OCI-LY7 (cell line): ENCODE results near the gene USP15. TPM values are rescaled to one million over a fixed set of nuclear protein-coding genes. Genes with fewer than 3 reads are reported as not detected.

Source experiments
- BruUV-seq: library from RNA; stranded (reverse); fragments of 400-500 nt; replicated peaks from 2 replicates; lab custom pipeline; 2021; lab: Mats Ljungman, UMichigan
- CTCF ChIA-PET: fragments of 300-600 bp; sonication (Branson Sonifier 250); formaldehyde crosslinking; loops from one replicate; lab custom pipeline; 2022; ENCODE audit warnings: antibody characterized with exemption; ENCODE audit not compliant: unreplicated experiment; lab: Charles Lee
- POLR2A ChIA-PET: fragments of 300-600 bp; sonication (Branson Sonifier 250); formaldehyde crosslinking; loops from one replicate; lab custom pipeline; 2022; ENCODE audit warnings: antibody characterized with exemption; lab: Charles Lee
- DNase-seq: peaks from one replicate; pipeline ENCODE4 v3.0.0-alpha.2; 2015; ENCODE audit warnings: low spot score
- H2AFZ ChIP-seq: fragments of 200-600 bp; sonication (generic), shearing (Covaris generic); 2 replicates; pipeline ENCODE4 v1.6.1; 2014; ENCODE audit warnings: mild to moderate bottlenecking, antibody characterized with exemption, low read length, moderate library complexity
- H3K27ac ChIP-seq: fragments of 200-600 bp; sonication (generic); 2 replicates; pipeline ENCODE4 v1.5.1; 2014; ENCODE audit warnings: mixed run types, low read depth, mild to moderate bottlenecking, moderate library complexity, low read length, inconsistent platforms; ENCODE audit not compliant: poor library complexity, severe bottlenecking
- H3K36me3 ChIP-seq: fragments of 200-600 bp; sonication (generic); 2 replicates; pipeline ENCODE4 v1.6.1; 2014; ENCODE audit warnings: mild to moderate bottlenecking, antibody characterized with exemption, low read length, moderate library complexity, mixed read lengths; ENCODE audit not compliant: insufficient read depth
- H3K4me1 ChIP-seq: fragments of 200-600 bp; sonication (generic); 2 replicates; pipeline ENCODE4 v1.5.1; 2014; ENCODE audit warnings: mild to moderate bottlenecking, low read length; ENCODE audit not compliant: insufficient read depth, poor library complexity, severe bottlenecking
- H3K4me2 ChIP-seq: fragments of 200-600 bp; sonication (generic); 2 replicates; pipeline ENCODE4 v1.6.1; 2014; ENCODE audit warnings: mild to moderate bottlenecking, low read length
- H3K4me3 ChIP-seq: fragments of 200-600 bp; sonication (generic); 2 replicates; pipeline ENCODE4 v1.5.1; 2014; ENCODE audit warnings: mild to moderate bottlenecking, low read depth, low read length; ENCODE audit not compliant: poor library complexity, severe bottlenecking
- H3K79me2 ChIP-seq: fragments of 200-600 bp; sonication (generic); 2 replicates; pipeline ENCODE4 v1.6.1; 2016; ENCODE audit warnings: low read depth, mild to moderate bottlenecking, low read length, moderate library complexity, mixed read lengths; ENCODE audit not compliant: insufficient read depth
- H3K9me2 ChIP-seq: fragments of 200-600 bp; sonication (generic); 2 replicates; pipeline ENCODE4 v1.6.1; 2016; ENCODE audit warnings: mild to moderate bottlenecking, low read length, mixed read lengths; ENCODE audit not compliant: insufficient read depth
- H3K9me3 ChIP-seq: fragments of 200-600 bp; sonication (generic); 2 replicates; pipeline ENCODE4 v1.6.1; 2014; ENCODE audit warnings: mild to moderate bottlenecking, mixed run types, low read length, mixed read lengths
- H4K20me1 ChIP-seq: fragments of 200-600 bp; sonication (generic); 2 replicates; pipeline ENCODE4 v1.6.1; 2014; ENCODE audit warnings: mild to moderate bottlenecking, antibody characterized with exemption, low read length, moderate library complexity, mixed read lengths; ENCODE audit not compliant: insufficient read depth
- EZH2phosphoT487 ChIP-seq: fragments of 200-600 bp; sonication (generic); IDR thresholded peaks from 2 replicates; pipeline ENCODE4 v1.6.1; 2018; ENCODE audit warnings: low read depth, borderline replicate concordance, mild to moderate bottlenecking, mixed run types, antibody characterized with exemption, low read length, moderate library complexity, mixed read lengths
- intact Hi-C: fragments of 100-400 bp; cut with micrococcal nuclease; formaldehyde crosslinking; loops from one replicate; pipeline ENCODE4 v1.10.0; 2022; ENCODE audit not compliant: unreplicated experiment
- total RNA-seq, 2 experiments: library from RNA; depleted of rRNA in 1 of 2; stranded (reverse); fragments of >200 nt in 1 of 2; shearing (Covaris generic) in 1 of 2; gene quantifications; 2 replicates each; pipeline ENCODE4 v1.2.3, GENCODE V29; 2014 to 2022
- TF ChIP-seq, protein P1 (sequence below): fragments of 200-600 bp; sonication (generic); conservative IDR thresholded peaks from 2 replicates; pipeline ENCODE4 v1.5.1; 2014; ENCODE audit warnings: mild to moderate bottlenecking, antibody characterized with exemption, low read length, moderate library complexity, mixed read lengths

Gene USP15
- total RNA-seq, 2 experiments from 2014 or later, result 43.3 to 62.8 TPM

GRCh38 chr12:62299617-62300016, 39.4 kb downstream of the USP15 start:
- Histone ChIP-seq H3K9me2 (no peaks in the 10 kb centered on the region), H3K4me1 (no peaks in the 10 kb centered on the region), H3K4me2 (no peak overlapping the region), H3K4me3 (no peak overlapping the region), H3K9me3 (peaks cover 12% of the 10 kb centered on the region; the same call in 1 of the 2 replicates), H2AFZ (no peak overlapping the region), H3K27ac (no peak overlapping the region), H3K36me3 (peaks cover 77% of the 10 kb centered on the region), H3K79me2 (peaks cover 18% of the 10 kb centered on the region; the same call in 1 of the 2 replicates), H4K20me1 (no peaks in the 10 kb centered on the region)
- TF ChIP-seq, protein P1, sequence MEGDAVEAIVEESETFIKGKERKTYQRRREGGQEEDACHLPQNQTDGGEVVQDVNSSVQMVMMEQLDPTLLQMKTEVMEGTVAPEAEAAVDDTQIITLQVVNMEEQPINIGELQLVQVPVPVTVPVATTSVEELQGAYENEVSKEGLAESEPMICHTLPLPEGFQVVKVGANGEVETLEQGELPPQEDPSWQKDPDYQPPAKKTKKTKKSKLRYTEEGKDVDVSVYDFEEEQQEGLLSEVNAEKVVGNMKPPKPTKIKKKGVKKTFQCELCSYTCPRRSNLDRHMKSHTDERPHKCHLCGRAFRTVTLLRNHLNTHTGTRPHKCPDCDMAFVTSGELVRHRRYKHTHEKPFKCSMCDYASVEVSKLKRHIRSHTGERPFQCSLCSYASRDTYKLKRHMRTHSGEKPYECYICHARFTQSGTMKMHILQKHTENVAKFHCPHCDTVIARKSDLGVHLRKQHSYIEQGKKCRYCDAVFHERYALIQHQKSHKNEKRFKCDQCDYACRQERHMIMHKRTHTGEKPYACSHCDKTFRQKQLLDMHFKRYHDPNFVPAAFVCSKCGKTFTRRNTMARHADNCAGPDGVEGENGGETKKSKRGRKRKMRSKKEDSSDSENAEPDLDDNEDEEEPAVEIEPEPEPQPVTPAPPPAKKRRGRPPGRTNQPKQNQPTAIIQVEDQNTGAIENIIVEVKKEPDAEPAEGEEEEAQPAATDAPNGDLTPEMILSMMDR, result no peak
- BruUV-seq, result no TSS peak
- no peak for DNase-seq
- ChIA-PET CTCF (no interaction called here), POLR2A (no interaction called here)
- intact Hi-C loops, result no loop called here

DNA sequence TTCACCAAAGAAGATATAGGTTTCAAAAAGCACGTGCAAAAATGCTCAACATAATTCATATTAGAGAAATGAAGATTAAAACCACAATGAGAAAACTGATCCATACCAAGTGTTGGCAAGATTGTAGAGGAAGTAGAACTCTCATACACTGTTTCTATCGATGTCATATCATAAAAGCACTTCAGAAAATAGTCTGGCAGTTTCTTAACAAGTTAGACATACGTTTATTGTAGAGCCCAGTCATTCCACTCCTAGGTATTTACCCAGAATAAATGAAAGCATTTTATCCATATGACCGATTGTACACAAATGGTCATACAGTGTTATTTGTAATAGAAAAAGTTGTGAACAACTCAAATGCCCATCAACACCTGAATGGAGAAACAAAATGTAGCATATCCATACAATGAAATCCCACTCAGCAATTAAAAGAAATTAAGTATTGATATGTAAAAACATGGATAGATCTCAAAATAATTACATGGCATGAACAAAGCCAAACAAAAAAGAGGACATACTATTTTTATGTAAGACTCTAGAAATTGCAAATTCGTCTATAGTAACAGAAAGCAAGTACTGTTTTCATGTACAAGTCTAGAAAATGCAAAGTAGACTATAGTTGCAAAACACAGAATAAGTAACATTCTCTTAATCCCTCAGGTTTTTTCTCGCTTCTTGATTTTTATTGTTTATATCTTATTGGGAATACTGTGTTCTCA, 41.0 kb downstream of the USP15 start:
- TF ChIP-seq, protein P1, result no peak
- TF ChIP-seq EZH2phosphoT487, result no peak
- peaks cover 12% of the 10 kb centered on the region; the same call in 1 of the 2 replicates for H3K9me3 ChIP-seq
- H3K4me3 ChIP-seq, result no peak overlapping the region
- no peaks in the 10 kb centered on the region for H4K20me1 ChIP-seq
- H2AFZ ChIP-seq, result no peak overlapping the region
- intact Hi-C loops, result no loop called here
- H3K79me2 ChIP-seq, result peaks cover 17% of the 10 kb centered on the region; the same call in 1 of the 2 replicates
- H3K27ac ChIP-seq, result no peak overlapping the region
- BruUV-seq, result no TSS peak
- ChIA-PET POLR2A (interaction anchor here (0.7 kb wide), 1 partner anchor 18 kb away, joined by 3 read pairs; no protein-coding TSS in a partner anchor), CTCF (no interaction called here)
- no peaks in the 10 kb centered on the region for H3K4me1 ChIP-seq
- H3K9me2 ChIP-seq, result no peaks in the 10 kb centered on the region
- no peak overlapping the region for H3K4me2 ChIP-seq
- H3K36me3 ChIP-seq, result peaks cover 77% of the 10 kb centered on the region
- DNase-seq, result no peak

DNA sequence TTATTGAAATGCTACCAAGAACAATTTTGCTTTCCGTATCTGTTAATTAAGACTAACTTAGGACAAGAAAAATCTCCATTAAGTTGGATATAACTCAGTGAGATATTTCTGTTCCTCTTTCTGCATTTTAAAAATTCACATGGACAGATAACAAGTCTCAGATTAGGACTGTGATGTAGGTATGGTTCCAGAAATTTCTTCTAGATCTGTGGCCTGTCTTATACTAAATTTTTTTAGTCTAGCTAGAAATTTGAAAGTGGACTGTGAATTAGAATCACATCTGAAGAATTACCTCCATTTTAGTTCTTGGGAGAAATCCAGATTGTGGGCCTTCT, 41.6 kb downstream of the USP15 start:
- TF ChIP-seq EZH2phosphoT487, result no peak
- TF ChIP-seq, protein P1, result no peak
- no TSS peak for BruUV-seq

More for the DNA sequence above, 41.6 kb downstream of the USP15 start:
- ChIA-PET CTCF (no interaction called here), POLR2A (no interaction called here)
- Histone ChIP-seq H3K79me2 (peaks cover 17% of the 10 kb centered on the region; the same call in 1 of the 2 replicates), H2AFZ (no peak overlapping the region), H3K4me2 (no peak overlapping the region), H3K27ac (no peak overlapping the region), H3K9me2 (no peaks in the 10 kb centered on the region), H4K20me1 (no peaks in the 10 kb centered on the region), H3K36me3 (peaks cover 79% of the 10 kb centered on the region), H3K4me3 (no peak overlapping the region), H3K4me1 (no peaks in the 10 kb centered on the region), H3K9me3 (peaks cover 12% of the 10 kb centered on the region; the same call in 1 of the 2 replicates)
- intact Hi-C loops, result no loop called here
- no peak for DNase-seq
